ENCODE measurements around the gene ARHGEF39. TPM values are rescaled to one million over a fixed set of nuclear protein-coding genes. Genes with fewer than 3 reads are reported as not detected.

Gene ARHGEF39
- total RNA-seq, 1 experiment from 2014 or later = 31.4 TPM

- intact Hi-C loops (cut with micrococcal nuclease; ENCODE audit: unreplicated experiment) = no loop called here
- no peak for TF ChIP-seq CTCF (IDR thresholded peaks at IDR 0.05; ENCODE audit: insufficient read depth in 1 of 2, low read depth in 1 of 2, low read length in 1 of 2, severe bottlenecking in 1 of 2, unreplicated experiment in 1 of 2)
These were observed 33.2 kb upstream of the ARHGEF39 start for GRCh38 chr9:35698231-35698630.

GRCh38 chr9:35697486-35697885 is 32.5 kb upstream of the ARHGEF39 start:
- POLR2A ChIA-PET = interaction anchor here (1.2 to 1.5 kb wide), 2 partner anchors 36 to 51 kb away, joined by 7 to 8 read pairs; no protein-coding TSS in a partner anchor
- Mint-ChIP-seq H3K4me3 (ENCODE audit: unreplicated experiment) (no peak overlapping the region), H3K4me1 (ENCODE audit: low read depth, unreplicated experiment) (no peaks in the 10 kb centered on the region), H3K9me3 (ENCODE audit: unreplicated experiment) (no peaks in the 10 kb centered on the region), H3K27me3 (ENCODE audit: insufficient read depth, unreplicated experiment) (no peaks in the 10 kb centered on the region), H3K36me3 (ENCODE audit: insufficient read depth, unreplicated experiment) (peaks cover 15% of the 10 kb centered on the region), H3K27ac (ENCODE audit: unreplicated experiment) (no peak overlapping the region)
- intact Hi-C loops (cut with micrococcal nuclease; ENCODE audit: unreplicated experiment) = no loop called here
- no peak for DNase-seq
- H3K9me3 ChIP-seq = no peaks in the 10 kb centered on the region
- BruUV-seq (replicated peaks) = TSS peak; percentile 88
- H3K36me3 ChIP-seq (ENCODE audit: control insufficient read depth, insufficient read depth, low read length) = peaks cover 1% of the 10 kb centered on the region
- no peak overlapping the region for H3K4me3 ChIP-seq (ENCODE audit: low read depth, low read length)
- H3K4me1 ChIP-seq = peaks cover 8% of the 10 kb centered on the region
- no peak for TF ChIP-seq CTCF (IDR thresholded peaks at IDR 0.05; ENCODE audit: insufficient read depth in 1 of 2, low read depth in 1 of 2, low read length in 1 of 2, severe bottlenecking in 1 of 2, unreplicated experiment in 1 of 2)
- CTCF ChIA-PET = interaction anchor here (1.2 to 4.8 kb wide), 10 partner anchors 11 to 94 kb away, joined by 3 to 35 read pairs (median 6); partner anchors contain the start of genes ARHGEF39, CA9, GBA2 and RGP1
- H3K27me3 ChIP-seq (replicated peaks; ENCODE audit: control insufficient read depth, insufficient read depth, low read length) = no peaks in the 10 kb centered on the region

More at GRCh38 chr9:35698231-35698630, 33.2 kb upstream of the ARHGEF39 start:
- CTCF ChIA-PET = interaction anchor here (0.7 to 4.8 kb wide), 3 partner anchors 25 to 40 kb away, joined by 3 to 35 read pairs (median 5); partner anchors contain the start of genes ARHGEF39, CA9, CCDC107 and RMRP
- POLR2A ChIA-PET = no interaction called here
- Histone ChIP-seq H3K4me1 (peaks cover 8% of the 10 kb centered on the region), H3K9me3 (no peaks in the 10 kb centered on the region), H3K36me3 (ENCODE audit: control insufficient read depth, insufficient read depth, low read length) (peaks cover 1% of the 10 kb centered on the region), H3K4me3 (ENCODE audit: low read depth, low read length) (no peak overlapping the region), H3K27me3 (replicated peaks; ENCODE audit: control insufficient read depth, insufficient read depth, low read length) (no peaks in the 10 kb centered on the region)
- no peaks in the 10 kb centered on the region for H3K4me1 Mint-ChIP-seq (ENCODE audit: low read depth, unreplicated experiment)
- no peak overlapping the region for H3K27ac Mint-ChIP-seq (ENCODE audit: unreplicated experiment)
- no peaks in the 10 kb centered on the region for H3K27me3 Mint-ChIP-seq (ENCODE audit: insufficient read depth, unreplicated experiment)
- H3K36me3 Mint-ChIP-seq (ENCODE audit: insufficient read depth, unreplicated experiment) = peaks cover 21% of the 10 kb centered on the region
- no peak for DNase-seq
- H3K9me3 Mint-ChIP-seq (ENCODE audit: unreplicated experiment) = no peaks in the 10 kb centered on the region
- H3K4me3 Mint-ChIP-seq (ENCODE audit: unreplicated experiment) = no peak overlapping the region
- BruUV-seq (replicated peaks) = no TSS peak

GRCh38 chr9:35696520-35697215 is 31.7 kb upstream of the ARHGEF39 start:
- Histone ChIP-seq H3K4me3 (ENCODE audit: low read depth, low read length) (no peak overlapping the region), H3K36me3 (ENCODE audit: control insufficient read depth, insufficient read depth, low read length) (peaks cover 1% of the 10 kb centered on the region), H3K27me3 (replicated peaks; ENCODE audit: control insufficient read depth, insufficient read depth, low read length) (no peaks in the 10 kb centered on the region), H3K9me3 (no peaks in the 10 kb centered on the region), H3K4me1 (peaks cover 8% of the 10 kb centered on the region)
- H3K4me1 Mint-ChIP-seq (ENCODE audit: low read depth, unreplicated experiment) = no peaks in the 10 kb centered on the region
- intact Hi-C loops (cut with micrococcal nuclease; ENCODE audit: unreplicated experiment) = loop anchor here (1.0 kb wide), 2 partner anchors 27 to 36 kb away; partner anchors contain the start of genes CREB3 and TLN1
- no peaks in the 10 kb centered on the region for H3K9me3 Mint-ChIP-seq (ENCODE audit: unreplicated experiment)
- ChIA-PET POLR2A (interaction anchor here (0.5 to 1.6 kb wide), 5 partner anchors 31 to 50 kb away, joined by 3 to 9 read pairs (median 7); partner anchors contain the start of gene ARHGEF39), CTCF (interaction anchor here (0.5 to 4.8 kb wide), 24 partner anchors 9 to 1848 kb away, joined by 3 to 35 read pairs (median 4); partner anchors contain the start of genes ARHGEF39, CA9, CCDC107 and CREB3)
- DNase-seq = peak; percentile 68 to 76
- no peak overlapping the region for H3K27ac Mint-ChIP-seq (ENCODE audit: unreplicated experiment)
- no peak overlapping the region for H3K4me3 Mint-ChIP-seq (ENCODE audit: unreplicated experiment)
- peaks cover 15% of the 10 kb centered on the region for H3K36me3 Mint-ChIP-seq (ENCODE audit: insufficient read depth, unreplicated experiment)
- peak; percentile 70 to 90 for TF ChIP-seq CTCF (IDR thresholded peaks at IDR 0.05; ENCODE audit: insufficient read depth in 1 of 2, low read depth in 1 of 2, low read length in 1 of 2, severe bottlenecking in 1 of 2, unreplicated experiment in 1 of 2)
- H3K27me3 Mint-ChIP-seq (ENCODE audit: insufficient read depth, unreplicated experiment) = no peaks in the 10 kb centered on the region
- BruUV-seq (replicated peaks) = no TSS peak
